ENCODE results near the gene LCP2. TPM values are rescaled to one million over a fixed set of nuclear protein-coding genes. Genes with fewer than 3 reads are reported as not detected.

The LCP2 gene
- total RNA-seq, 4 donors from 2014 or later: 3.2 to 22.7 (median 6.9) TPM

DNA sequence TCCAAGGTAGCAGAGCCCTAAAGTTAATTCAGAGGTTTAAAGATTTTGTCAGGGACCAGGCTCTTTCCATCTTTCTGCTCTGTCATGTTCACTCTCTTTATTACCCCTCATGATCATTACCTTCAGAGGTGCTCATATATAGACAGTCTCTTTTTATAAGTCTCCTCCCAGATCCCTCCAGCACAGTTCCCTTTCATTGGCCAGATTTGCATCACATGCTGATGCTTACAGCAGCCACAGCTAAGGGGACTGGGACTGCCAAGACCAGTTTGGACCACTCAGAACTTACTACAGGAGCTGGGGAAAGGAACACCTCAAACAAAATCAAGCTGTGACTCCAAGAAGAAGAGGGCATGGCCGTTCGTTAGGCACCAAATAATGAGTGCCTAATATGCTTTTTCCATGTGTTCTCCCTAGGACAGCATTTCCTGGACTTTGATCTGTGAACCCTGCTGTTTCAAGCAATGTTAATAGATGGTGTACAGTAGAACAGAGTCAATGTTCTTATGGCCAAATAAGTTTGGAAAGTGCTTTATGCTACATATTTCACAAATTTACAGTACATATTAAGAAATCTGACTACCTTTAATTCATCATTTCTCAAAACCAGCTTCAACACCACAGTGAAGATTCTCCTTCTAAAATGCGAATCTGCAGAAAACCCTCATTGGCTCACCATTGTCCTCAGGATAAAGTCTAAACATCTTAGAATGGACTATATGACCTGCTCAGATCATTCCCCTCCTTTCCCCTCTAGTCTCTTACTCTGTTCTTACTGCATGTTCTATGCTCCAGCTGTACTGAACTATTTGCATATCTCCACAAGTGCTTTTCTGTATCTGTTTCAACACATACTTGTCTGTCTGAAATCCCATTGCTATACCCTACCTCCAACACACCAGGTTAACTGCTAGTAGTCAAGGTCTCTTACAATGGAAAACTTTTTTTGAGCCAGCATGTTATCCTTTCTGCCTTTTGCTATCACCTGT, 61.4 kb downstream of the LCP2 start:
- Histone ChIP-seq H3K27me3 (no peaks in the 10 kb centered on the region), H3K4me1 (no peaks in the 10 kb centered on the region), H3K36me3 (no peaks in the 10 kb centered on the region), H3K4me3 (replicated peaks in 1 of 3) (no peak overlapping the region), H3K27ac (no peak overlapping the region), H3K9me3 (no peaks in the 10 kb centered on the region)
- intact Hi-C loops (cut with DNase I): no loop called here
- 80 to 89% methylated on average over 3 of the region's 3 CpGs for WGBS, 2 donors
- DNase-seq: no peak
- no peak for TF ChIP-seq POLR2A (IDR thresholded peaks at IDR 0.05)
- TF ChIP-seq, protein P1, sequence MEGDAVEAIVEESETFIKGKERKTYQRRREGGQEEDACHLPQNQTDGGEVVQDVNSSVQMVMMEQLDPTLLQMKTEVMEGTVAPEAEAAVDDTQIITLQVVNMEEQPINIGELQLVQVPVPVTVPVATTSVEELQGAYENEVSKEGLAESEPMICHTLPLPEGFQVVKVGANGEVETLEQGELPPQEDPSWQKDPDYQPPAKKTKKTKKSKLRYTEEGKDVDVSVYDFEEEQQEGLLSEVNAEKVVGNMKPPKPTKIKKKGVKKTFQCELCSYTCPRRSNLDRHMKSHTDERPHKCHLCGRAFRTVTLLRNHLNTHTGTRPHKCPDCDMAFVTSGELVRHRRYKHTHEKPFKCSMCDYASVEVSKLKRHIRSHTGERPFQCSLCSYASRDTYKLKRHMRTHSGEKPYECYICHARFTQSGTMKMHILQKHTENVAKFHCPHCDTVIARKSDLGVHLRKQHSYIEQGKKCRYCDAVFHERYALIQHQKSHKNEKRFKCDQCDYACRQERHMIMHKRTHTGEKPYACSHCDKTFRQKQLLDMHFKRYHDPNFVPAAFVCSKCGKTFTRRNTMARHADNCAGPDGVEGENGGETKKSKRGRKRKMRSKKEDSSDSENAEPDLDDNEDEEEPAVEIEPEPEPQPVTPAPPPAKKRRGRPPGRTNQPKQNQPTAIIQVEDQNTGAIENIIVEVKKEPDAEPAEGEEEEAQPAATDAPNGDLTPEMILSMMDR (IDR thresholded peaks at IDR 0.05): no peak

DNA sequence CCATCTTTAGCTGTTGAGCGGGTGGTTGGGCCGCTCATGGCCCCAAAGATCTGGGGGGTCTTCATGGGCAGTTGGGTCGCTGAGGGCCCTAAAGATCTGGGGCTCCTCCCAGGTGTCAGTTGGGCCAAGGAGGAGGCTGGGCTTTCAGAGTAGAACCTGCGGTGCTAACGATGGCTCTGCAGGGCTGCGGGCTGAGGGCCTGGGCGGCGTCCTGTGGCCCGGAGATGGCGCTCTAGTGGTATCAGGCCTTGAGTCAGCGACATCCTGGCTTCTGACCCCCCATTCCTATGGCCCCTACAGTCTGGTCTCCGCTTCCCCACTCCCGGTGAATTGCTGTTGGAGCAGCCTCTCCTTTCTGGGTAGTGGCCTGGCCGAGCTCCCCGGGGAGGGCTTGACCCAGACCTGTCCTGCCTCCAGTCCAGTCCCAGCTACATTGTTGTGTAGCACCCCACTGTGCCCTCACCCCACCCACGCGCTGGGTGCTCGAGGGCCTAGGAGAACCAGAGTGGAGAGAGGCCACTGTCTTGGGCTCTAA, 64.2 kb downstream of the LCP2 start:
- 94 to 97% methylated on average over 7 to 16 of the region's 18 CpGs for WGBS, 2 donors
- Histone ChIP-seq H3K9me3 (no peaks in the 10 kb centered on the region), H3K36me3 (no peaks in the 10 kb centered on the region), H3K27me3 (no peaks in the 10 kb centered on the region), H3K27ac (no peak overlapping the region), H3K4me3 (replicated peaks in 1 of 3) (no peak overlapping the region), H3K4me1 (no peaks in the 10 kb centered on the region)
- no peak for DNase-seq
- TF ChIP-seq, protein P1 (IDR thresholded peaks at IDR 0.05): no peak
- no peak for TF ChIP-seq POLR2A (IDR thresholded peaks at IDR 0.05)
- intact Hi-C loops (cut with DNase I): no loop called here

DNA sequence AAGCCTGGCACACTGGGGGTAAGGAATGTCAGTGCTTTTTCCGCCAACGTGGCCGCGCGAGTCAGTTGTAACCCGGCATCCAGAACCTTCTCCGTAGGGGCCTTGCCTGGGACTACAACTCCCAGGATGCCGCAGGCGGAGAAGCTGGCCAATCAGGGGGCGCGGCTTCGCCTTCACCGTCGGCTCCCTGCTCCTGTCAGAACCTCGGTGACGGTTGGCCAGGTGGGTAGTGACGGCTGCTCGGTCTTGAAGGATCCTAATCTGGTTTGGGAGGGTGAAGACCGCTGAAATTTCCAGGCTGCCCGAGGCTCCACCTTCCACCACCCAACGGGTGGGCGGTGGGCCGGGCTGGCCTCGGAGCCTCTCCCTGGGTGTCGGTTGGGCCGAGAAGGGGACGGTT, 64.8 kb downstream of the LCP2 start, which contains the start of gene C5orf58:
Gene C5orf58, plus strand, starts transcription at position 200 of the 400 bp plus-strand sequence. CDS start 1,992 bp downstream, outside the sequence.
- no peak within 1 kb of the TSS for H3K27ac ChIP-seq
- no peaks in the 10 kb centered on the region for H3K36me3 ChIP-seq
- no peaks in the 10 kb centered on the region for H3K27me3 ChIP-seq
- no peak for TF ChIP-seq POLR2A (IDR thresholded peaks at IDR 0.05)
- TF ChIP-seq, protein P1 (IDR thresholded peaks at IDR 0.05): no peak
- no peak for DNase-seq
- no peaks in the 10 kb centered on the region for H3K4me1 ChIP-seq
- H3K9me3 ChIP-seq: no peaks in the 10 kb centered on the region
- 84 to 93% methylated on average over 11 to 21 of the region's 27 CpGs for WGBS, 2 donors
- no peak within 1 kb of the TSS for H3K4me3 ChIP-seq (replicated peaks in 1 of 3)
- intact Hi-C loops (cut with DNase I): no loop called here

DNA sequence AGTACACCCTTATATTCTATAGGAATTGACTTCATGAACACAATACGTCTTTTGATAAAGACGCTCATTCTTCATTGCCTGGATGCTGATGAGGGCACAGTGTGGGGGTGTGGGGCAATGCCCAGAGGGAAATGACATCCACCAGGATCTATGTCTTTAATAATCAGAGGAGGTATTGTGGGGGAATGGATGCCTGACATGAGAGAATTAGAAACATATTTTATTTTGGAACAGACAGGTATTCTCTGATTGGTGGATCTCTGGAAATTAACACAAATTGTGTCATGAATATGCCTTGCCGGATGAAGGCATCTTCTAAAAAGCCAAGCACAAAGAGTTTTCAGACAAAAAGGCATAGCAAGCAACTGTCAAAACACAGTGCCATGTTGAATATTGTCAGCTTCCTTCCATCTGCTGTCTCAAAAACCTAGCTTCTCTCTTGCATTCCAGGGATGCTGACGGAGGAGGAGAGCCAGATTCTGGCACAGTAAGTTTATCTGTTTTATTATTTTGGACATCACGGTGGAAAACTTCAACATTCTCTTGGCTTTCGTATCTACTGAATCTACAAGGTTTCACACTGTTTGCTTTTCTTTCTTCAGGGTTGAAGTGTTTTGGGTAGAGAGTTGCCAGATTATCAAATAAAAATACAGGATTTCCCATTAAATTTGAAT, 68.7 kb downstream of the LCP2 start:
- no peak for TF ChIP-seq POLR2A (IDR thresholded peaks at IDR 0.05)
- TF ChIP-seq, protein P1 (IDR thresholded peaks at IDR 0.05): no peak
- Histone ChIP-seq H3K4me1 (no peaks in the 10 kb centered on the region), H3K27me3 (no peaks in the 10 kb centered on the region), H3K27ac (no peak overlapping the region), H3K4me3 (replicated peaks in 1 of 3) (no peak overlapping the region), H3K9me3 (no peaks in the 10 kb centered on the region), H3K36me3 (no peaks in the 10 kb centered on the region)
- no peak for DNase-seq
- intact Hi-C loops (cut with DNase I): loop anchor here (5.0 kb wide), 1 partner anchor 193 kb away; no protein-coding TSS in a partner anchor
- 79 to 83% methylated on average over 6 of the region's 6 CpGs for WGBS, 2 donors
